Neural progenitor cell (in vitro differentiated cells): Measurements from ENCODE around the gene CELF4.
"Not testable (repeated sequence)": the region's sequence is repeated elsewhere in the genome, so short reads cannot be mapped to it uniquely, and the experiment has no call there.

Experiments
- CTCF ChIP-seq: fragments of 200-600 bp; sonication (generic); IDR thresholded peaks from 2 replicates; pipeline ENCODE4 v1.5.1; 2017; ENCODE audit warnings: antibody characterized with exemption, mild to moderate bottlenecking
- EZH2 ChIP-seq: fragments of 200-600 bp; sonication (generic); IDR thresholded peaks from 2 replicates; pipeline ENCODE4 v1.6.1; 2017; ENCODE audit warnings: antibody characterized with exemption, mild to moderate bottlenecking, moderate library complexity

GRCh38 chr18:37461329-37461728 lies 104.3 kb downstream of the CELF4 start:
- TF ChIP-seq CTCF, EZH2: not testable (repeated sequence)
